GM19328 (cell line): ENCODE data around the gene PXMP2.
A peak's percentile ranks its signal among the peaks of the same experiment; 100 is the strongest.
"Not testable (repeated sequence)": the region's sequence is repeated elsewhere in the genome, so short reads cannot be mapped to it uniquely, and the experiment has no call there.

Experiments
- ATAC-seq: cut with Tn5 transposase; IDR thresholded peaks from one replicate; pipeline ENCODE4 v1.9.1; 2021; ENCODE audit warnings: mild to moderate bottlenecking, moderate library complexity; ENCODE audit not compliant: unreplicated experiment

Gene PXMP2

DNA sequence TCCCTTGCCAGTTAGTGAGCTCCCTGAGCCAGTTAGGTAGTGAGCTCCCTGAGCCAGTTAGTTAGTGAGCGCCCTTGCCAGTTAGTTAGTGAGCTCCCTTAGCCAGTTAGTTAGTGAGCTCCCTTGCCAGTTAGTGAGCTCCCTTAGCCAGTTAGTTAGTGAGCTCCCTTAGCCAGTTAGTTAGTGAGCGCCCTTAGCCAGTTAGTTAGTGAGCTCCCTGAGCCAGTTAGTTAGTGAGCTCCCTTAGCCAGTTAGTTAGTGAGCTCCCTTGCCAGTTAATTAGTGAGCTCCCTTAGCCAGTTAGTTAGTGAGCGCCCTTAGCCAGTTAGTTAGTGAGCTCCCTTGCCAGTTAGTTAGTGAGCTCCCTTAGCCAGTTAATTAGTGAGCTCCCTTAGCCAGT lies 4.6 kb downstream of the PXMP2 start:
- not testable (repeated sequence) for ATAC-seq

DNA sequence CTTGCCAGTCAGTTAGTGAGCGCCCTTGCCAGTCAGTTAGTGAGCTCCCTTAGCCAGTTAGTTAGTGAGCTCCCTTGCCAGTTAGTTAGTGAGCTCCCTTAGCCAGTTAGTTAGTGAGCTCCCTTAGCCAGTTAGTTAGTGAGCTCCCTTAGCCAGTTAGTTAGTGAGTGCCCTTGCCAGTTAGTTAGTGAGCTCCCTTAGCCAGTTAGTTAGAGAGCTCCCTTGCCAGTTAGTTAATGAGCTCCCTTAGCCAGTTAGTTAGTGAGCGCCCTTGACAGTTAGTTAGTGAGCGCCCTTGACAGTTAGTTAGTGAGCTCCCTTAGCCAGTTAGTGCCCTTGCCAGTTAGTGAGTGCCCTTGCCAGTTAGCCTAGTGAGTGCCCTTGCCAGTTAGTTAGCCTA lies 7.5 kb downstream of the PXMP2 start:
- not testable (repeated sequence) for ATAC-seq

DNA sequence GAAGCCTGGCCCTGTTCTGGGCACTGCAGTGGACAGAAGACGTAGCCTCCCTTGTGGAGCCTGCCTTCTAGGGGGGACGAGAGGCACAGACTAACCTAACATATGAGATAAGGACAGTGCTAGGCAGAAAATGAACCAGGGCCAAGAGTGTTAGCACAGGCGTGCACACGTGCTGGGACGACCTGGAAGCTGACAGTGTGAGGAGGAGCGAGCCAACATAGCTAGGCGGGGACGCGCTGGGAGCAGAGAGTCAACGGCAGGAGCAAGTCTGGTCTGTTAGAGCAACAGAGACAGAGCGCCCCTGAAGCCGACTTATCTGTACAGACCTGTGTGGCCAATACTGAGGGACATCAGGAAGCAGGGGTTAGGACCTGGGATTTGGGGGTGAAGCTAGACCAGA lies 8.0 kb downstream of the PXMP2 start:
- ATAC-seq = no peak

DNA sequence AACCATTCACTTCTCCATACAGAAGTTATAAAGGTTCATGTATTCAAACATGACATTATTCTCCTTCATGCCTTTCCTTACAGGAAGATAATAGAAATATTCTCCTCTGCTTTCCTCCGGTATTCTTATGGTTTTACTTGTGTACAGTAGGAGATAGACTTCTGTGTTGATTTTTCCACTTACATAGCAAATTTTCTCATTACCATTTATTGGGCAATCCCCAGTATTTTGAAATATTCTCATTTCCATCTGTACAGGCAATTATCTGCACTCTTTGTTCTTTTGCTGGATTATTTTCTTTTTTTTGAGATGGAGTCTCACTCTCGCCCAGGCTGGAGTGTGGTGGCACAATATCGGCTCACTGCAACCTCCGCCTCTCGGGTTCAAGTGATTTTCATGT lies 11.0 kb downstream of the PXMP2 start:
- no peak for ATAC-seq

DNA sequence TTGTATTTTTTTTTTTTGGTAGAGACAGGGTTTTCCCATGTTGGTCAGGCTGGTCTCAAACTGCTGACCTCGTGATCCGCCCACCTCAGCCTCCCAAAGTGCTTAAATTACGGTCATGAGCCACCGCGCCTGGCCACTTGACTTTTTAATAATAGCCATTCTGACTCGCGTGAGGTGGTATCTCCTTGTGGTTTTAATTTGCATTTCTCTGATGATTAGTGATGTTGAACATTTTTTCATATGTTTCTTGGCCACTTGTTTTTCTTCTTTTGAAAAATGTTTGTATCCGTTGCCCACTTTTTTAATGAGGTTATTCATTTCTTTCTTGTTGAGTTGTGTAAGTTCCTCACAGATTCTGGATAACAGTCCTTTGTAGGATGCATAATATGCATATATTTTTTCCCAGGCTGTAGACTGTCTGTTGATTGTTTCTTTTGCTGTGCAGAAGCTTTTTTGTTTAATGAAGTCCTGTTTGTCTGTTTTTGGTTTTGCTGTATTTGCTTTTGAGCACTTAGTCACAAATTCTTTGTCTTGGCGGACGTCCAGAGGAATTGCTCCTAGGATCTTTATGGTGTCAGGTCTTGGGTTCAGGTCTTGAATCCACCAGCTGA lies 12.9 kb downstream of the PXMP2 start:
- ATAC-seq = peak; percentile 53

DNA sequence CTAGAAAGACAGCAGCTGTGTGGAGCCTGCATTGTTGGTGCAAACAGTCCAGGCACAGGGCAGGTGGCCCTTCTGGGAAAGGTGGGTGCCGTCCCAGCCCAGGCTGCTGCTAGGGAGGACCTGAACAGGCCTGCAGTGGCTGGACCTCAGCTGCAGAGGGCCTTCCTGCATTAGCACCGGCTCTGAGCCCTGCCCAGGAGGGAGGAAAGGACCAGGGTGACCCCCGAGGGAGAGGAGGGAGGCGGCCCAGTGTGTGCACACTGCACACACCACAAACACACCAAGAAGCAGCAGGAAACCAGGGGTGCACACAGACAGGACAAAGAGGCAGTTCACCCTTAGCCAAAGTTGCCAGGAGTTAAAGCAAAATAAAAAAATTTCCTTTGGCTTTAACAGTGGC lies 15.3 kb downstream of the PXMP2 start:
- ATAC-seq = no peak

DNA sequence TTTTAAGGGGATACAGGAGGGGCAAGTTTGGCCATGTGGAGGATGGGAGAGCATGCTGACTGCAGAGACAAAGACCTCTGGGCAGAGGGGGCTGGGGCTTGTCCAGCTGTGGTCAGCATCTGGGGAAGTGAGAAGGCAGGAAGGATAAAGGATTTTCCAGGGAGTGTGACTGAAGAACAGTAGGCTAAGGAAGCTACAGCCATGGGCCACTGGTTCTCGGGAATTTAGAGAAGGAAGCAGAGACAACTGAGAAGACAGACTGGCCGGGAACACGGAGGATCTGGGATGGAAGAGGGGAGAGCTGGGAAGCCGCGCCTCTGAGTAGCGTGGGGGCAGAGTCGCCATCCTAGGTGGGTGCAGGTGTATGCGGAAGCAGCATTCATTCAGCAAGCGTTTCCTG lies 16.3 kb downstream of the PXMP2 start:
- no peak for ATAC-seq

DNA sequence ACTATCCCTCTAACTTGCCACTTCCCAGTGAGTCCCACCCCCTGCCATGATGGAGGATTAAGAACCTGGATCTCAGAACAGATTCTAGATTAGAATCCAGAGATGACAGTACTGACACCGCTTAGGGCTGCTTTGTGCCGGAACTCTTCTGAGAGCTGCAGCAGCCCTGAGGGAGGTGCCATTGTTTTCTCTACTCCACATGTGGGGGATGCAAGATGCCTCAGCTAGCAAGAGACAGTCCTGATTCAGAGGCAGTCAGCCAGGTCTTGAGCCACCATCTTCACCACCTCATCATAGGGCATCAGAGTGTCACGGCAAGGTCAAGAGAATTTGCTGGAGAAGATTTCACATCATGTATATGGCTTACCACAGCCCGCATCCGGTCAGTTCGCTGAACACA lies 19.9 kb downstream of the PXMP2 start:
- ATAC-seq = no peak

DNA sequence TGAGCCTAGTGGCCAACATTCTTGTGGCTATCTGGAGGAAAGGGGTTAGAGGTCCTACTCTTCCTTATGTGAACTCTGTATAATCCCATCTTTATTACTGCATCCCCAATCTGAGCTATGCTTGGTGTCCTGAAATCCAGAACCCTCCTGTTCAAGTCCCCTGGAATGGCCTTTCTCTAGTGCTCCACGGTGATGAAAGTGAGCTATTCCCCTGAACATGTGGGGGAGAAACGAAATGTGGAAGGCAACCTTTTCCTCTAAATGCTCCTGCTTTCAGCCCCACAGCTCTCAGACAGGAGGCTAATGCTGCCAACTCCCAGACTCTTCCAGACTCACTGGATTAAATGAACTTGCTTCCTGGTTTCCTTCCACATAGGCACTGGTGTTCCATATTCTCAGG lies 20.8 kb downstream of the PXMP2 start:
- no peak for ATAC-seq

DNA sequence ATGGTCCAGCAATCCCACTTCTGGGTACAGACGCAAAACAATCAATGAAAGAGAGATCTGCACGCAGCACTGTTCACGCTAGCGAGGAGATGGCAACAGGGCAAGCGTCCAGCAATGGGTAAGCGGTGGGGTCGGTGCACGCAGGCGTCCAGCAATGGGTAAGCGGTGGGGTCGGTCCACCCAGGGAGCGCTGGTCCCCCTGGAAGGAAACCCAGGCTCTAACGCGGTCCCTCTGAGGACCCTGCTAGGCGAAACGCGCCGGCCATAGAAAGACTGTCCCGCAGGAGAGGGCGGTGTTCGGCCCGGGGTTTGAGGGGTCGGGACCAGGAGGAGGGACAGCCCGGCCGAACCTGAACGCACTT lies 22.6 kb downstream of the PXMP2 start:
- ATAC-seq = peak; percentile 26

DNA sequence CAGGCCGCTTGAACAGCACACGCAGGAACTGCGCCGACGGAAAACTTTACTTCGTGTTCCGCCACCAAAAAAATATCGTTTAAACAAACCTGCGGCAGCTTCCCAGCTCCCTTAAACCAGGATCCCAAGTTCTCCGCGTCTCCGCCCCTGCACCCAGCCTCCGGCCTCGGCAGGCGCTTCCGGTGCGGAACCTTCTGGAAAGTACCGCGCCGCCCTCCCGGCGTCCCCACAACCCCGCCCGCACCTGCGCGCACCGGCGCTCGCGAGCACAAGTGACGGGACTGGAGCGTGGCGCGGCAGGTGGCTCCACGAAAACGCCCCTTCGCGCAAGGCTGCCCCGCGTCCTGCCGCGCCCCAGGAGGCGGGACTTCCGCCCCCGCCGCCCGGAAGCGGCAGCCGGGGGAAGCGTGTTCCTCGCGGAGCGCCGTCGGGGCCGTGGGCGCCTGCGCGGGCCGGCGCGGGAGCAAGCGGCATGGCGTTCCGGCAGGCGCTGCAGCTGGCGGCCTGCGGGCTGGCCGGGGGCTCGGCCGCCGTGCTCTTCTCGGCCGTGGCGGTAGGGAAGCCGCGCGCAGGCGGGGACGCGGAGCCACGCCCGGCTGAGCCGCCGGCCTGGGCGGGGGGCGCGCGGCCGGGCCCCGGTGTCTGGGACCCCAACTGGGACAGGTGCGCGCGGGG lies 23.2 kb downstream of the PXMP2 start, which contains the start of gene PGAM5:
PGAM5 (plus strand) TSS at position 438 of the 675 bp plus-strand sequence; CDS start at position 473, 35 bp downstream.
- ATAC-seq = peak; percentile 87

DNA sequence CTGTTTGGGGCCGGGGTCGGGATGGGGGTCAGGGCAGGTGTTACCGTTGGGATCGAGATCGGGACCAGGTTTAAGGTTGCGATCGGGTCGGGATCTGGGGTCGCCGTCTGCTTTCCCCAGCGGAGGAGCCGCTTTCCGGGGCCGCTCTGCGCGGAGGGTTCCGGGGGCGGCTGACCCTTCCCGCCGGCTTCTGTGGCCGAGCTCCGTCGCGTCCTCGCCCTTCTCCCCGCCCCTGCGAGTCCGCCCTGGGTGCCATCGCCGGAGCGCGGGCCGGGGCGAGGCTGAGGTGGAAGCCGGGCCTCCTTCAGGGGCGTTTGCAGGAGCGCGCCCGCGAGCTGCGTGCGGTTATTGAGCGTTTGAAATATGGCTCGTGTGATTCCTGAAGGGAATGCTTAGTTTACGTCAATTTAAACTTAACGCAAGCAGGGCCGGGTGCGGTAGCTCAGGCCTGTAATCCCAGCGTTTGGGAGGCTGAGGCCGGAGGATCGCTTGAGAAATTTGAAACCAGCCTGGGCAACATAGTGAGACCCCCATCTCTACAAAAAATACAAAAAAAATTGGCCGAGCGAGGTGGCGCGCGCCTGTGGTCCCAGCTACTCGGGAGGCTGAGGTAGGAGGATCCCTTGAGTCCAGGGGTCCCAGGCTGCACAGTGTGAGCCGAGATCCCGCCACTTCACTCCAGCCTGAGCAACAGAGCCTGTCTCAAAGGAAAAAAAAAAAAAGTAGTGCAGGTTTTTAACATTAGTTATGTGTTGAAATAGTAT lies 23.9 kb downstream of the PXMP2 start:
- no peak for ATAC-seq

DNA sequence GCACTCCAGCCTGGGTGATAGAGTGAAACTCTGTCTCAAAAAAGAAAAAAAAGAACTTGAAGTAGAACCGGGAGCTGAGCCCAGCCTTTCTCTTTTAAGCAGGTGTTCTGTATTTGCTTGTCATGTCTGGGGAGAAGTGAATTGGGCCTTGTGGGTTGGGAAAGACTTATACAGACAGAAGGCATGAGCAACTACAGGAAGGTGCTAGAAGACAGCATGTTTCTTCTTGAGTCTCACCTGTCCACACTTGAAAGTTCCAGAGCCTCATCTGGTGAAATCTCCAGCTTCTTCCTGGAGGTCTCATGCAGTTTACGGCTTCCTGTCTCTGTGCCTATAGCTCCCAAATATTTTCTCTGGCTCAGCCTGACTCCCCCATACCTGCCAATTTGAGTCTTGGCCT lies 25.7 kb downstream of the PXMP2 start:
- no peak for ATAC-seq

DNA sequence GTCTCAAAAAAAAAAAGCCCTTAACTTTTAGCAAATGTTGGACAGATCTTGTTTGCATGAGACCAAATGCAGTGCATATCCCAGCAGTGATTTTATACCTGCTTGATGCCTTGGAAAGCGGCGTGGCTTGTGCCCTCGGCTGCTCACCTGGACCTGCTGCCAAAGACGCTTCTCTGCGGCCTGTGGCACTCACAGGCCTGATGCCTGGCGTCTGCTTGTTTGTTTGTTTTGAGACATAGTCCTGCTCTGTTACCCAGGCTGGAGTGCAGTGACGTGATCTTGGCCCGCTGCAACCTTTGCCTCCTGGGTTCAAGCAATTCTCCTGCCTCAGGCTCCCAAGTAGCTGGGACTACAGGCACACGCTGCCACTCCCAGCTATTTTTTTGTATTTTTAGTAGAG lies 28.5 kb downstream of the PXMP2 start:
- no peak for ATAC-seq

DNA sequence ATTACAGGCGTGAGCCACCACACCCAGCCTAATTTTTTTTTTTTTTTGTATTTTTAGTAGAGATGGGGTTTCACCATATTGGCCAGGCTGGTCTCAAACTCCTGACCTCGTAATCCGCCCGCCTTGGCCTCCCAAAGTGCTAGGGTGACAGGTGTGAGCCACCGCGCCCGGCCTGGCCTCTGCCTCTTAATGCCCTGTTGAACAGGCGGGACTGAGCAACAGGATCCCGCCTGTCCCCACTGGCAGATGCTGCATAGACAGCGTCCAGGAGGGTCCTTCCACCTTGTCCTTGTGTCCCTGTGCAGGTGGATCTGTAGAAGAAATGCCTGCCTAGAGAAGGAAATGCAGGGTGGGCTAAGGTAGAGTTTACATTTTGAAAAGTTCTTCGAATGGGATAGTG lies 29.0 kb downstream of the PXMP2 start:
- ATAC-seq = no peak

DNA sequence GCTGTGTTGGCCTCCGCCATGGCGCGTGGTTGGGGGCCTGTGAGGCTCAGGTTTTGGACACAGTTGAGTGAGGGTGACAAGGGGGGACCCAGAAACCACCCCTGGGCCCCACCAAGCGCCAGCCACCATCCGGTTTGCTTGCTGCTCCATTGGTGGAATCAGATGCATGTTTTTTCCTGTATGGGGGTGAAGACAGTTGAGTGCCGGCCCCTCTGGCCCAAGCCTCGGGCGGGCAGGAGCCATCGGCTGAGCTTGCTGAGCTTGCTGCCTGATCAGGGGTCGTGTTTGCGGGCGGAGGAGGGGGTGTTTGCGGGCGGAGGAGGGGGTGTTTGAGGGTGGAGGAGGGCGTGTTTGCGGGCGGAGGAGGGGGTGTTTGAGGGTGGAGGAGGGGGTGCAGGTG lies 29.6 kb downstream of the PXMP2 start:
- no peak for ATAC-seq

DNA sequence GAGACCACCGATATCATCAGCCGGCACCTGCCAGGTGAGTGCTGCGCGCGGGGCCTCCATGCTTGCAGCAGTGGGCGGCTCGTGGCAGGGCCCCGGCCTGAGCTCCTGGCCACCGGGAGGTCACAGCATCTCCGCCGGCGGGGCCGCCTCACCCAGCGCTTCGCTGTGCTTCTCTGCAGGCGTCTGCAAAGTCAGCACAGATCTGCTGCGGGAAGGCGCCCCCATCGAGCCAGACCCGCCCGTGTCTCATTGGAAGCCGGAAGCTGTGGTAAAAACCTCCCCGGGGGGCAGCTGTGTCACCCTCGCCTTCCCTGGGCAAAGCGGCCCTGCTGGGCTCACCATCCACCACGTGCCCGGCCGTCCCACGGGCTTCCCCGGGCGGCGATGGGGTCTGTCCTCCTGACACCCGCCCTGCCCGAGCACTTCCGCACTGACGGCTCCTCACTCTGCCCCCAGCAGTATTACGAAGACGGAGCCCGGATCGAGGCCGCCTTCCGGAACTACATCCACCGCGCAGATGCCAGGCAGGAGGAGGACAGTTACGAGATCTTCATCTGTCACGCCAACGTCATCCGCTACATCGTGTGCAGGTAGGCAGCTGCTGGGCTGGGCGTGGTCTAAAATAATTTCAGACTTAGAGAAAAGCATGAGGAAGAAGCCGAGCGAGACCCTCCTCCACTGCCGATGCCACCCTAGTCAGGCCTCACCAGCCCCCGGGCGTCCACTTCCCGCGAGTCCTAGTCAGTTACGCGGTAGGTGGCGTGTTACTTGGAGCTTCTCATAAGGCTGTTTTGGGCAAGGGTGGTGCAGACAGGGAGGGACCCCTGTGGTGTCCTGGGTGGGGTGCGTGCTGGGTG lies 30.4 kb downstream of the PXMP2 start:
- no peak for ATAC-seq

DNA sequence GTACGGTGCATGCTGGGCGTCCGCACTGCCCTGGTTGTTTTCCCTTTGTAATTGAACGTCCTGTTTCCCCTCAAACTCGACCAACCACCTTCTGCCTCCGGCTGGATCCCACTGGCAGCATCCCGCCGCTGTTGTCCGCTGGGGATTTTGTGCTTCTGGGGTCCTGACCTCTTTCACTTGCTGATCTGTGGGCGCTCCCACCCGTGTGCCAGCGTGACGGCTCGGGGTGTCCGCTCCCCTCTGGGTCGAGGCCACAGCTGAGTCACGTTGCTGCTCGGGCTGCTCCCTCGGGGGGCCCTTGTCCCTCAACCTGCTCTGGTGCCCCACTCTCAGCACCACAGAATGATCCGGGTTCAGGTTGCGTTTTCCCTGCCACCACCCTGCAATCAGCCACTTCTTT lies 31.3 kb downstream of the PXMP2 start:
- no peak for ATAC-seq

DNA sequence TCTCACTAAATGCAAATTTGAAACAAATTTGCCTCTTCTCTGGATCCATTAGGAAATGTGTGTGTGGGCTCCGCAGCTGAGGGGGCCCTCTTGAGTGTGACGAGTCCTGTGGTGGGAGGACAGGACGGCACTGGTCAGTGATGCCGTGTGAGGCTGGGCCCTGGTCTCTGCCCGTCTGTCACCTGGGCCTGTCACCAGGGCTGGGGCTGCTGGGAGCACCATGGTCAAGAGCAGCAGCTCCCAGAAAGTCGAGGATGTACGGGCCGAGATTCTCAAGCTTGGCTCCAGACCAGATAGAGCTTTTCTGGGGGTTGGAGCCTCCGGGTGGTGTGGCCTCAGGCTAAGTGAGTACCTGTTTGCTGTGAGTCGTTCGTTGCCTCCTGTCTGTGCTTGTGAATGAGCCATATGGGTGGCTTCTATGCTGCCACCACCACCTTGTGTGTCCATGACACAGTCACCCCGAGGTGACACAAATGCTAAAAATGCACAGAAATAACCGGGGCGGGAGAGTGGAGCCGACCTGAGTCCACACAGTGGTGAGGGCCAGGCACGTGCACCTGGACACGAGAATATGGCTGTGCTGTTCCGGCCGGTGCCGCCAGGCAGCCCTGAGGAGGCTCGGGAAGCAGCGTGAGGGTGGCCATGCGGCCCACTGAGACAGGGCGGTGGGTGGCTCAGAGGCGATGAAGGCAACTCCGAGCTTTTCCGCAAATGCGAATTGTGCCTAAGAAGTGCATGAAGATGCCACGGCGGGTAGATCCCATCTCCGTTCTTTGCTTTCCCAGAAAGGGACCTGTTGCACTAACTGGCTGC lies 32.0 kb downstream of the PXMP2 start:
- no peak for ATAC-seq

DNA sequence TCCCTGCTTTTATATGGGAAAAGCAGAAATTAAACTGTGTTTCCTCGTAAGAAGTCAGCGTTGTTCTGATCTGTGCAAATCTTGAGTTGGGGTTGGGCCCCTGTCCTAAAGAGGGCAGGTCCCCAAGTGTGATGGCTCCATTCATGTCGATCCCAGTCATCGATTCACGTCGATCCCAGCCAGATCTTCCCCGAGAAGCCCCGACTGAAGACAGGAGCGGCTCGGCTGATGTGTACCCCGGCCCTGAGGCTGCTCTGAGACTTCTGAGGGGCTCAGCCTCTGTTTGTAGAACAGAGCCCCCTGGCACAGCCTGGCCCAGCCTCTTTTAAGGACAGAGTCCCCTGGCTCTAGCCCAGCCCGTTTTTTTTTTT lies 32.6 kb downstream of the PXMP2 start:
- no peak for ATAC-seq
